Choroid plexus epithelial cell (primary cell): ENCODE measurements around the gene DMRTB1.

ENCODE experiments used
- DNase-seq: peaks from one replicate; pipeline ENCODE4 v3.0.0-alpha.2; 2010; ENCODE audit warnings: low read depth
- H3K4me3 ChIP-seq: 2 replicates; pipeline ENCODE4 v1.5.1; 2011; ENCODE audit warnings: low read depth, mild to moderate bottlenecking, control low read depth, low read length, moderate library complexity
- CTCF ChIP-seq: conservative IDR thresholded peaks from 2 replicates; pipeline ENCODE4 v1.5.1; 2011; ENCODE audit warnings: low read depth, mild to moderate bottlenecking, control low read depth, inconsistent platforms, low read length, moderate library complexity

The DMRTB1 gene

GRCh38 chr1:53435151-53435550 lies 24.0 kb upstream of the DMRTB1 start:
- DNase-seq, result no peak
- no peak for TF ChIP-seq CTCF
- H3K4me3 ChIP-seq, result no peak overlapping the region

DNA sequence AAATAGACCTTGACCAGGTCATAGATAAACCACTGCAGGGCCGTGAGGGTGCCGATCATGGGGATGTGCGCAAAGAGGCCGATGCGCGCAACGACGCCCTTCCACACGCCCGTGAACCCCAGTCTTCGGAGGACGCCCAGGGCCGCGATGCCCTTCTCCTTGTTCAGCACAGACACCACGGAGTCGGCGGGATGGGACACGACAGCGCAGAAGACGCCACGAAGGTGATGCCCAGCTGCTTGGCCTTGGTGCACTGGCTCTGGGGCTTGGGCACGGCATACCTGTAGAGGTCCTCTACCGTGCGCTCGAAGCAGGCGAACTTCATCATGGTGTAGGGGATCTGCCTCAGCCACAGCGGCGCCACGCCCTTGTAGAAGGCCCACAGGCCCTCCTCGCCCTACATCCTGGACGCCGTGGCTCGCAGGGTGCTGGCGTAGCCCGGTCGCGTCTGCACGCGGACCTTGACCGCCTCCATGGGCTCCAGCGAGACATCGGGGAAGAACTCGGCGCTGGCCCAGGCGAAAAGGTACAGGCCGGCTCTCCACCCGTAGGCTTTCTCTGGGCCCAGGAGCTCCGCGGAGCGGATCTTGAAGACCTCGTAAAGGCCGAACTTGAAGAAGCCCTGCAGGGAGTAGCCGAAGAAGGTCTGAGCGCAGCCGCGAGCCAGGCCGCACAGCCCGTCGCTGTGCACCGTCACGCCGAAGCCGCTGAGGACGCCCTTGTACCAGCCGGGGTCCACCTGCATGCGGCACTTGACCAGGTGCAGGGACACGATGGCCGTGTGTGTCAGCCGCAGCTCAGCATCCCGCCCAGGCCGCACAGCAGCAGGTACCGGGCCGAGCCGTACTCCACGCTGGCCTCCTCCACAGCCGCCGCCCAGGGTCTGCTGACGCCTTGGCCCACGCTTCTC lies 20.5 kb upstream of the DMRTB1 start:
- no peak for DNase-seq
- no peak for TF ChIP-seq CTCF

GRCh38 chr1:53439337-53440207 lies 19.6 kb upstream of the DMRTB1 start:
- DNase-seq, result no peak
- H3K4me3 ChIP-seq, result no peak overlapping the region
- no peak for TF ChIP-seq CTCF

More for the DNA sequence above, 20.5 kb upstream of the DMRTB1 start:
- no peak overlapping the region for H3K4me3 ChIP-seq

DNA sequence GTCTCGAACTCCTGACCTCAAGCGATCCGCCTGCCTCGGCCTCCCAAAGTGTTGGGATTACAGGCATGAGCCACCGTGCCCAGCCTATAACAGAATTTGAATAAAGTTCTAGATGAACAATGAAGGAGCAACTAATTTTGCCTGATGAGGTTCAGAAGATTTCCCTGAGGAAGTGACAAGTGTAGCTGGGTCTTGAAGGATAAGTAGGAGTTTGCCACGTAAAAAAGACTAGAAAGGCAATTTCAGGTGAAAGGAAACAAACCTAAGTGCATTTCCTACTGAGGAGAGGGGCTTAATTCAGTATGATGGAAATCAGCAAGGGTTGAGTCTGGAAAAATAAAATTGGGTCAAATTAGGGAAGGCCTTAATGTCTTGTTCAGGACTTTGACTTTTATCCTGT lies 18.6 kb upstream of the DMRTB1 start:
- no peak for DNase-seq
- no peak overlapping the region for H3K4me3 ChIP-seq
- no peak for TF ChIP-seq CTCF

GRCh38 chr1:53442299-53442698 lies 16.9 kb upstream of the DMRTB1 start:
- TF ChIP-seq CTCF, result no peak
- DNase-seq, result peak; percentile 84
- no peak overlapping the region for H3K4me3 ChIP-seq

- no peak overlapping the region for H3K4me3 ChIP-seq
- peak; percentile 55 for DNase-seq
- TF ChIP-seq CTCF, result no peak
Measured at GRCh38 chr1:53446051-53446450, 13.1 kb upstream of the DMRTB1 start.
